SK-N-SH treated with all-trans-retinoic acid at 6 μM for 48 hours (cell line): ENCODE data around the gene VSX2.

Experiments
- ATAC-seq: fragments of 200-7000 bp; cut with Tn5 transposase; 3 replicates; pipeline ENCODE4 v1.9.1; 2020; ENCODE audit warnings: mild to moderate bottlenecking, moderate library complexity
- CREB5 ChIP-seq: fragments of 250-450 bp; sonication (Bioruptor Pico); IDR thresholded peaks from 2 replicates; pipeline ENCODE4 v1.5.1; 2020; ENCODE audit warnings: low read depth, mild to moderate bottlenecking, moderate library complexity
- CSDC2 ChIP-seq: fragments of 250-450 bp; sonication (Bioruptor Pico); IDR thresholded peaks from 2 replicates; pipeline ENCODE4 v1.5.0; 2020; ENCODE audit warnings: mild to moderate bottlenecking, moderate library complexity
- GLIS3 ChIP-seq: fragments of 250-450 bp; sonication (Bioruptor Pico); IDR thresholded peaks from 2 replicates; pipeline ENCODE4 v1.5.0; 2020; ENCODE audit warnings: mild to moderate bottlenecking, moderate library complexity
- ISL1 ChIP-seq: fragments of 250-450 bp; sonication (Bioruptor Pico); IDR thresholded peaks from 2 replicates; pipeline ENCODE4 v2.1.2; 2022; ENCODE audit warnings: mild to moderate bottlenecking, moderate library complexity
- OSR1 ChIP-seq: fragments of 250-450 bp; sonication (Bioruptor Pico); IDR thresholded peaks from 2 replicates; pipeline ENCODE4 v1.8.0; 2022; ENCODE audit warnings: moderate library complexity, mild to moderate bottlenecking, inconsistent platforms
- PATZ1 ChIP-seq: fragments of 250-450 bp; sonication (Bioruptor Pico); IDR thresholded peaks from 2 replicates; pipeline ENCODE4 v1.8.0; 2020; ENCODE audit warnings: mild to moderate bottlenecking, moderate library complexity, borderline replicate concordance
- POU6F1 ChIP-seq: fragments of 250-450 bp; sonication (Bioruptor Pico); IDR thresholded peaks from 2 replicates; pipeline ENCODE4 v1.8.0; 2021; ENCODE audit warnings: low read depth, mild to moderate bottlenecking, moderate library complexity, borderline replicate concordance
- PPARA ChIP-seq: fragments of 250-450 bp; sonication (Bioruptor Pico); IDR thresholded peaks from 2 replicates; pipeline ENCODE4 v1.5.0; 2020; ENCODE audit warnings: mild to moderate bottlenecking, borderline replicate concordance
- RARB ChIP-seq: fragments of 250-450 bp; sonication (Bioruptor Pico); IDR thresholded peaks from 2 replicates; pipeline ENCODE4 v1.8.0; 2021; ENCODE audit warnings: mild to moderate bottlenecking, moderate library complexity
- TCF4 ChIP-seq: fragments of 250-450 bp; sonication (Bioruptor Pico); IDR thresholded peaks from 2 replicates; pipeline ENCODE4 v1.8.0; 2021; ENCODE audit warnings: mild to moderate bottlenecking, moderate library complexity, borderline replicate concordance
- ZC3H10 ChIP-seq: fragments of 250-450 bp; sonication (Bioruptor Pico); IDR thresholded peaks from 2 replicates; pipeline ENCODE4 v1.5.1; 2021; ENCODE audit warnings: mild to moderate bottlenecking, moderate library complexity
- ZFP3 ChIP-seq: fragments of 250-450 bp; sonication (Bioruptor Pico); IDR thresholded peaks from 2 replicates; pipeline ENCODE4 v1.5.0; 2020; ENCODE audit warnings: mild to moderate bottlenecking, moderate library complexity
- ZFP30 ChIP-seq: fragments of 450-650 bp; formaldehyde crosslinking; IDR thresholded peaks from 2 replicates; pipeline ENCODE4 v1.5.0; 2022; ENCODE audit warnings: mild to moderate bottlenecking, moderate library complexity
- ZNF70 ChIP-seq: fragments of 450-650 bp; formaldehyde crosslinking; IDR thresholded peaks from 2 replicates; pipeline ENCODE4 v1.5.0; 2020; ENCODE audit warnings: mild to moderate bottlenecking, moderate library complexity
- TF ChIP-seq, protein P1 (sequence below): fragments of 250-450 bp; sonication (Bioruptor Pico); IDR thresholded peaks from 2 replicates; pipeline ENCODE4 v1.5.0; 2020; ENCODE audit warnings: mild to moderate bottlenecking, moderate library complexity
- TF ChIP-seq, protein P2 (sequence below): fragments of 250-450 bp; sonication (Bioruptor Pico); IDR thresholded peaks from 2 replicates; pipeline ENCODE4 v1.5.1; 2021; ENCODE audit warnings: mild to moderate bottlenecking, moderate library complexity

VSX2 gene

GRCh38 chr14:74198441-74199234 is 40.6 kb upstream of the VSX2 start (continued):
- TF ChIP-seq, protein P1, sequence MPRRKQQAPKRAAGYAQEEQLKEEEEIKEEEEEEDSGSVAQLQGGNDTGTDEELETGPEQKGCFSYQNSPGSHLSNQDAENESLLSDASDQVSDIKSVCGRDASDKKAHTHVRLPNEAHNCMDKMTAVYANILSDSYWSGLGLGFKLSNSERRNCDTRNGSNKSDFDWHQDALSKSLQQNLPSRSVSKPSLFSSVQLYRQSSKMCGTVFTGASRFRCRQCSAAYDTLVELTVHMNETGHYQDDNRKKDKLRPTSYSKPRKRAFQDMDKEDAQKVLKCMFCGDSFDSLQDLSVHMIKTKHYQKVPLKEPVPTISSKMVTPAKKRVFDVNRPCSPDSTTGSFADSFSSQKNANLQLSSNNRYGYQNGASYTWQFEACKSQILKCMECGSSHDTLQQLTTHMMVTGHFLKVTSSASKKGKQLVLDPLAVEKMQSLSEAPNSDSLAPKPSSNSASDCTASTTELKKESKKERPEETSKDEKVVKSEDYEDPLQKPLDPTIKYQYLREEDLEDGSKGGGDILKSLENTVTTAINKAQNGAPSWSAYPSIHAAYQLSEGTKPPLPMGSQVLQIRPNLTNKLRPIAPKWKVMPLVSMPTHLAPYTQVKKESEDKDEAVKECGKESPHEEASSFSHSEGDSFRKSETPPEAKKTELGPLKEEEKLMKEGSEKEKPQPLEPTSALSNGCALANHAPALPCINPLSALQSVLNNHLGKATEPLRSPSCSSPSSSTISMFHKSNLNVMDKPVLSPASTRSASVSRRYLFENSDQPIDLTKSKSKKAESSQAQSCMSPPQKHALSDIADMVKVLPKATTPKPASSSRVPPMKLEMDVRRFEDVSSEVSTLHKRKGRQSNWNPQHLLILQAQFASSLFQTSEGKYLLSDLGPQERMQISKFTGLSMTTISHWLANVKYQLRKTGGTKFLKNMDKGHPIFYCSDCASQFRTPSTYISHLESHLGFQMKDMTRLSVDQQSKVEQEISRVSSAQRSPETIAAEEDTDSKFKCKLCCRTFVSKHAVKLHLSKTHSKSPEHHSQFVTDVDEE = no peak

- no peak for ATAC-seq
- TF ChIP-seq POU6F1 (CRISPR knock-in tag) = no peak
- no peak for TF ChIP-seq PPARA
These were observed 37.1 kb upstream of the VSX2 start for GRCh38 chr14:74202113-74202512.

DNA sequence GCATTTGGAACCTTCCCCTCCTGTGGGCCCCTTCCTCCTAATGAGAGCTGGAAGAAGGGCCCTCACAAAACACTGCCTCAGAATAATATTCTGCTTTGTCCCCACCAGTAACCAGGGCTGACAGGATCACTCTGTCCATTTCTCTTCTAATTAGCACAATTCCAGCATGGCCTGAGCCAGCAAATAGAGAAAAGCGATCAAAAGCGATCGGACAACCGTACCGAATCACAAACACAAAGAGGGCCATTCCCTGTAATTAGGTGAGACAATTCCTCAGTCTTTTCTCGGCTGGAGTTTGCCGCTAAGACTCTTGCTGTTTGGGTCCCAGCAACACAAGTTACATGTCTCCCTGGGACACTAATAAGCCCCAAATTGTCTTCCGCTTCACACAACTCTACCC is 35.6 kb upstream of the VSX2 start:
- no peak for ATAC-seq
- no peak for TF ChIP-seq CREB5 (CRISPR knock-in tag)
- TF ChIP-seq CSDC2 (CRISPR knock-in tag) = no peak
- TF ChIP-seq ZFP3 = no peak
- TF ChIP-seq ISL1 (CRISPR knock-in tag) = no peak
- no peak for TF ChIP-seq RARB (CRISPR knock-in tag)
- TF ChIP-seq OSR1 (CRISPR knock-in tag) = no peak
- TF ChIP-seq GLIS3 (CRISPR knock-in tag) = no peak
- no peak for TF ChIP-seq POU6F1 (CRISPR knock-in tag)
- no peak for TF ChIP-seq PATZ1 (CRISPR knock-in tag)
- TF ChIP-seq ZFP30 = no peak
- no peak for TF ChIP-seq TCF4 (CRISPR knock-in tag)
- TF ChIP-seq, protein P2, sequence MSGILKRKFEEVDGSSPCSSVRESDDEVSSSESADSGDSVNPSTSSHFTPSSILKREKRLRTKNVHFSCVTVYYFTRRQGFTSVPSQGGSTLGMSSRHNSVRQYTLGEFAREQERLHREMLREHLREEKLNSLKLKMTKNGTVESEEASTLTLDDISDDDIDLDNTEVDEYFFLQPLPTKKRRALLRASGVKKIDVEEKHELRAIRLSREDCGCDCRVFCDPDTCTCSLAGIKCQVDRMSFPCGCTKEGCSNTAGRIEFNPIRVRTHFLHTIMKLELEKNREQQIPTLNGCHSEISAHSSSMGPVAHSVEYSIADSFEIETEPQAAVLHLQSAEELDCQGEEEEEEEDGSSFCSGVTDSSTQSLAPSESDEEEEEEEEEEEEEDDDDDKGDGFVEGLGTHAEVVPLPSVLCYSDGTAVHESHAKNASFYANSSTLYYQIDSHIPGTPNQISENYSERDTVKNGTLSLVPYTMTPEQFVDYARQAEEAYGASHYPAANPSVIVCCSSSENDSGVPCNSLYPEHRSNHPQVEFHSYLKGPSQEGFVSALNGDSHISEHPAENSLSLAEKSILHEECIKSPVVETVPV (CRISPR knock-in tag) = no peak
- TF ChIP-seq, all 23 proteins: peak for 0

DNA sequence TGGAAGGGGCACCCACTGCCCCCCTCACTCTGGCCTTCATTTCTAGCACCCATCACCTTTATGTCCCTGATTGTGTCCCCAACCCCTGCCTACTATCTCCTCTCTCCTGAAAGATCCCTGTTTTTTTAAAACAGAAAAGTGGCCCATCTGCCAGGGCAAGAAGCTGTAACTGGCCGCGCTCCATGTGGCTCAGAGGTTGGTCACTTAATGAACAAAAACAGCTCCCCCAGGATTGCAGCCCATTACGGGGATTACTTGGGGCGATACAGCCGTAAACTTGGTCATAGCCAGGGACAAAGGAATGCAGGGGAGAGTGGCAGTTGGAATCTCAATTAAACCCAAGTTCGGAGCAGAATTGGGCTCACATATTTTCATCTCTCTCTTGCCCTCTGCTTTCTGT is 34.8 kb upstream of the VSX2 start:
- no peak for ATAC-seq
- TF ChIP-seq, protein P1 = no peak
- TF ChIP-seq GLIS3 (CRISPR knock-in tag) (no peak), ZC3H10 (CRISPR knock-in tag) (no peak), ZNF70 (CRISPR knock-in tag) (no peak), CREB5 (CRISPR knock-in tag) (no peak), CSDC2 (CRISPR knock-in tag) (no peak)
